ENCODE results near the gene TMEM50B. TPM values are rescaled to one million over a fixed set of nuclear protein-coding genes. Genes with fewer than 3 reads are reported as not detected.
"Not testable (repeated sequence)": the region's sequence is repeated elsewhere in the genome, so short reads cannot be mapped to it uniquely, and the experiment has no call there.

TMEM50B gene
- 10 to 100 TPM; 34.2 to 49.1 TPM for total RNA-seq
- long read RNA-seq, donor 1, transcript TMEM50B-210 (7 exons, 2,375 nt): major isoform, 32 of 41 reads
- long read RNA-seq, donor 1, partial matches to known transcripts: 1 of 41 reads
- long read RNA-seq, donor 1, other reads (novel, unspliced or antisense): 6 of 41 reads
- long read RNA-seq, donor 2, transcript TMEM50B-210 (7 exons, 2,375 nt): major isoform, 65 of 72 reads
- long read RNA-seq, donor 2, partial matches to known transcripts: 1 of 72 reads
- long read RNA-seq, donor 2, other reads (novel, unspliced or antisense): 6 of 72 reads

GRCh38 chr21:33479679-33480480 lies at the start of gene TMEM50B:
Gene TMEM50B (minus strand): TSS chr21:33479974. CDS start chr21:33468885, 11,089 bp downstream.
- intact Hi-C loops (cut with DNase I): no loop called here
- peak; percentile 99 for DNase-seq (ENCODE audit: low spot score)

- no peak for DNase-seq (ENCODE audit: low spot score)
- intact Hi-C loops (cut with DNase I): no loop called here
These were observed 43.2 kb upstream of the TMEM50B start for GRCh38 chr21:33522953-33523349.

DNA sequence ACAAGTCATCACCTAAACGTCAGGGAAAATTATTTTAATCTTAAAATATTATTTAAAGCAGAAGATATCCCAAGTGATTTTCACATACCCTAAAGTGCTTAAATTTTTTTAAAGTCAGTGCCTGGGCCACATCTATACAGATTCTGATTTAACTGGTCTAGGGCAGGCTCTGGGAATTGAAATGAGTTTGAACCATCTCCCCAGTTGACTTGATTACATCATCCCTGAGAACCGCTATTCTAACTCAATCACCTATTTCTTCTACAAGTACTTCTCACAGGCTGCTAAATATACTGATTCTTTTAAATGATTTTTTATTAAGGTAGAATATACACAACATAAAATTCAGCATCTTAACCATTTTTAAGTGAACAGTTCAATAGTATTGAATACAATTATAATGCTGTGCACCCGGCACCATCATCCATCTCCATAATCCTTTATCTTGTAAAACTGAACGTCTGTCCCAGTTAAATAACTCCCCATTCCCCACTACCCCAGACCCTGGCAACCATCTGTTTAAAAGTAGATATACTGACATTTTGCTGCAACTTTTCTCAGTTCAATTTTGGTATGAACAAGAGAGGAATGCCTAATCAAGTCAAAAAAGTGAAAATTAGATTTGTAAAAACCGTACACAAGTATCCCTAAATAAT lies 42.7 kb upstream of the TMEM50B start:
- intact Hi-C loops (cut with DNase I): no loop called here
- no peak for DNase-seq (ENCODE audit: low spot score)

DNA sequence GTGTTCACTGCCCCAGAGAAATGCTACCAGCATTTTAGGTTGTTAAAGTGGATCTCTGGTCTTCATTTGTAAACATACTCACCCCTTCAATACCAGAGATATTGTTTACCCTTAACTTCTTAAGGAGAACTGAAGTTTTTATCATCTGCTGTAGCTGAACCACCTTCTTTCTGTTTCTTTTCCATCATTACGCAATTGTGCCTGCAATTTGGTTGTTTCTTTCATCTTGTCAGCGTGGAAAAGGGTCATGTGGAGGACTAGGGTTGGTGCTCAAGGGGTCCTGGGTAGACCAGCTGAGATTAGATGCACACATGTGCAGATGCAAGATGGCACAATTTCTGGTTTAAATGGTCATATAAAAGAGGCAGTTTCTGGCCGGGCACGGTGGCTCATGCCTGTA lies 39.1 kb upstream of the TMEM50B start:
- intact Hi-C loops (cut with DNase I): no loop called here
- no peak for DNase-seq (ENCODE audit: low spot score)

DNA sequence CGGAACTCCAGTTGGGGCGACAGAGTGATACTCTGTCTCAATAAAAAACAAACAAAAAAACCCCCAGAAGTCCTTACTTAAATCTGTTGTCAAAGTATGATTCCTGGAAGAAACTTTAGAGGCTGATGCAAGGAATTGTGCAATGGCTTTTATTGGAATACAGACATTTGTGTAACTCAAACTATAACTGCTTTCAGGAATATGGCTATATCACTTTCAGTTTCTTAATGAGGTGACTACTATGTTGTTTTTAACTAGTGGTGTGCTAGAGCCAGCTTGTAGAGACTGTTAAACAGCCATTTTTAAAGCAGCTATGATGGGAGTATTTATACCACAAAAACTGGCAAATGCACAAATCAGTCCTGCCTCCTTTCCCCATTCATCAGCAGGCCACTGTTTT lies 34.5 kb upstream of the TMEM50B start:
- intact Hi-C loops (cut with DNase I): no loop called here
- DNase-seq (ENCODE audit: low spot score): no peak

- no peak for DNase-seq (ENCODE audit: low spot score)
- intact Hi-C loops (cut with DNase I): no loop called here
These were observed 32.7 kb upstream of the TMEM50B start for GRCh38 chr21:33512481-33512880.

DNA sequence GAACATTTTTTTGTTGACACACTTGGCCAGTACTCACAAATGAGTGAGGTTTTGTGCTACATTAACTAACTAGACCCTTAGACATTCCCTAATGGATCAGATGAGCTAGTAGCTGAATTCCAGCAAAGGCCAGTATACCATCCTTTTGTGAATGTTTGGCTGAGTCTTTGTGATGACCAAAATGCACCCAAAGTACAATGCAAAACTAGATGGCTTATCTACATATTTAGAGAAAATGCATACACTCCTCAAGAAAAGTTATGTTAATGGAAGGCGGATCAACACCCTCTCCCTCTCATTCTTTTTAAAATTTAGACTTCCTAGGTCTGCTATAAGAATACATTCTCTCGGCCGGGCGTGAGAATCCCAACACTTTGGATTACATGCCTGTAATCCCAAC lies 31.9 kb upstream of the TMEM50B start:
- DNase-seq (ENCODE audit: low spot score): no peak
- intact Hi-C loops (cut with DNase I): no loop called here

- DNase-seq (ENCODE audit: low spot score): no peak
- intact Hi-C loops (cut with DNase I): no loop called here
These were observed 31.1 kb upstream of the TMEM50B start for GRCh38 chr21:33510826-33511225.

GRCh38 chr21:33507003-33507402 lies 27.2 kb upstream of the TMEM50B start:
- intact Hi-C loops (cut with DNase I); DNase-seq (ENCODE audit: low spot score): not testable (repeated sequence)

- intact Hi-C loops (cut with DNase I): no loop called here
- DNase-seq (ENCODE audit: low spot score): no peak
These were observed 26.1 kb upstream of the TMEM50B start for GRCh38 chr21:33505833-33506232.

DNA sequence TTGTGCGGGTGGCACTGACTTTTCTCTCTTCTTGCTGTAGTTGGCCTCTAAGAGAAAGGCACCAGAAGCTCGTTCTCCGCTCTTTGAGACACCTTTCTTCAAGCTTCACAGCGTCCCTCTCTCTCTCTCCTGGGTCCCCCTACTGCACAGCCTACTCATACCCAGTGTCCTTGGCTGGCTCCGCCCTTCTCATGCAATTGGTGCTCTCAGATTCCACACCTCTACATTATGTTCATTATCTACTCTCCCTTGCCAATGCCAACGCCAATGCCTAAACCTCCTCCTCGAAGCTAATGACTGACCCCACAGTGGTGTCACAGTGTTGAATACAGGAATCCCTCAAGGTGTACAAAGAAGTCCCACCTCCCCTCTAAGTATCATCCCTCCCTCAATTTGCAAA lies 16.6 kb upstream of the TMEM50B start:
- no peak for DNase-seq (ENCODE audit: low spot score)
- intact Hi-C loops (cut with DNase I): no loop called here

DNA sequence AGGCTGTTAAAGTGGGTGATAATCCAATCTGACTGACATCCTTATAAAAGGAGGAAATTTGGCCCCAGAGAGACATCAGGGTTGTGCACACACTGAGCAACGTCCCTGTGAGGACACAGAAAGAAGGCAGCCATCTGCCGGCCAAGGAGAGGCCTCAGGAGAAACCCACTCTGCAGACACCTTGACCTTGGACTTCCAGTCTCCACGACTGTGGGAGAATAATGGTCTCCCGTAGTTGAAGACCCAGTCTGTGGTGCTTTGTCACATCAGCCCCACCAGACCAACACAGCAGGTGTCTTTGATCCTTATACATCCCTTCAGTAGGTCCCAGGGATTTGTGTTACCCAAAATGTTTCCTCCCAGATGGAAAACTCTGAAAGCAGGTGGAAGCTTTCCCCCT lies 16.0 kb upstream of the TMEM50B start:
- DNase-seq (ENCODE audit: low spot score): no peak
- intact Hi-C loops (cut with DNase I): no loop called here

DNA sequence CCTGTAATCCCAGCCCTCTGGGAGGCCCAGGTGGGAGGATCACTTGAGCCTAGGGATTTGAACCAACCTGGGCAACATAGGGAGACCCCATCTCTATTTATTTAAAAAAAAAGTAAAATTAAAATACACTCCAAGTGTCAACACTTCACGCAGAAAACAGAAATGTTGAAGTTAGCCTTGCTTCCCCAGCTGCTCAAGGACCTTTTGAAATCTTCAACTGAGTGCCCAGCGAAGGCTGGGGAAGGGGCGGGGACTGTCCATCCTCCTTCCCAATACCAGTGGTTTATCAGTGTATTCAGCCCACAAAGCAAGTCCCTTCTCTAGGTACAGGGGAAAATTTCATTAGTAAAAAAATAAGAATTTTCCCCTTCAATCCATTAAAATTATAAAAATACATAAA lies 14.0 kb upstream of the TMEM50B start:
- intact Hi-C loops (cut with DNase I): no loop called here

DNA sequence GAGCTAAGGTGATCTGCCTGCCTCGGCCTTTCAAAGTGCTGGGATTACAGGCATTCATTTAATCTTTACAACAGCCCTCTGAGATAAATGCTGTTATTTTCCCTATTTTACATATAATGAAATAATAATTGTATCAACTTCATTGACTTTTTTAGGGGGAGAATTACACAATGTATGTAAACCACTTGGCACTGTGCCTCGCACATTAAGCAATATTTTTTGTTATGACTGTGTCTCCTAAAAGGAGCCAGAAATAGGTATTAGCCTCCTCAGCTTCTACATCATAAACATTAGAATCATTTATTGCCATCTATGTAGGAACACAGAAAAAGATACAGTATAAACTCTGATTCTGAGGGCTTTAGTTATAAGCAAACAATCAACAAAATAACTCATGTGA lies 12.8 kb upstream of the TMEM50B start:
- no peak for DNase-seq (ENCODE audit: low spot score)
- intact Hi-C loops (cut with DNase I): no loop called here

More for the DNA sequence above, 14.0 kb upstream of the TMEM50B start:
- DNase-seq (ENCODE audit: low spot score): peak; percentile 38

- DNase-seq (ENCODE audit: low spot score): peak; percentile 98
- intact Hi-C loops (cut with DNase I): no loop called here
These were observed 11.8 kb upstream of the TMEM50B start, which contains the start of gene DNAJC28 for GRCh38 chr21:33491373-33492102. Gene DNAJC28 (minus strand): TSS chr21:33491716. CDS start chr21:33489393, 2,323 bp downstream.

GRCh38 chr21:33490991-33491372 lies 11.2 kb upstream of the TMEM50B start:
- DNase-seq (ENCODE audit: low spot score): no peak
- intact Hi-C loops (cut with DNase I): no loop called here

DNA sequence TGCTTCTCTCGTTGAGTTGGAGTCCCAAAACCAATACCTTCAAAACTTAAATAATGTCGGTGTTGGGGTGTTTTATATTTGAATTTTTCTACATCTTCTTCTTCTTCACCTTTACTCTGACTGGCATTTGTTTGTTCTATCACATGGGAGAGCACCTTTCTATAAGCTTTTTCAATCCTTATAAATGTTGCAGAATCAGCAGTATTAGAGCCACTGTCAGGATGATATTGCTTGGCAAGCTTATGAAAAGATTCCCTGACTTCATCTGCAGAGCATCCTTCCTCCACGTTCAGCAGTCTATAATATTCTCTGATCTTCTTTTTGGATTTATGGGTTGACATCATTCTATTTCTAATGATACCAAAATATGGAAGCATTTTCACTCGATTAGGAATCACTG lies 9.2 kb upstream of the TMEM50B start:
- no peak for DNase-seq (ENCODE audit: low spot score)
- intact Hi-C loops (cut with DNase I): loop anchor here in 1 of 2 donors (5.0 kb wide), 1 partner anchor 38 kb away; no protein-coding TSS in a partner anchor

DNA sequence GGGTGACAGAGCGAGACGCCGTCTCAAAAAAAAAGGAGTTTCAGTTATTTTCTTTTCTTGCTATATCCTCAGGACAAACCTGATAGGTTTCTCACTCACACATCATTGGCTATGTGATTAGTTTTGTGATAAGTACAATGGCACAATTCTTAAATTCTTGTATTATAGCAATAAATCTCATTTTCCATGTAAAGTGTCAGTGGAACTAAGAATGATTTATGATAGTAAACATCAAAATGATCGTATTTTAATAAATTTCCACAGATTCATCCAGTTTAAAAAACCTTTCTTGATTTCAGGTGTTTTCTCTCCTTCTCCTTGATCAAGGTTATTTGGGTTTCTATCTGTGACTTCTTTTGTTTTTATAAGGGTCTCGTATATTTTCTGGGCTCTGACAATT lies 8.2 kb upstream of the TMEM50B start:
- no peak for DNase-seq (ENCODE audit: low spot score)
- intact Hi-C loops (cut with DNase I): loop anchor here in 1 of 2 donors (5.0 kb wide), 1 partner anchor 39 kb away; no protein-coding TSS in a partner anchor

DNA sequence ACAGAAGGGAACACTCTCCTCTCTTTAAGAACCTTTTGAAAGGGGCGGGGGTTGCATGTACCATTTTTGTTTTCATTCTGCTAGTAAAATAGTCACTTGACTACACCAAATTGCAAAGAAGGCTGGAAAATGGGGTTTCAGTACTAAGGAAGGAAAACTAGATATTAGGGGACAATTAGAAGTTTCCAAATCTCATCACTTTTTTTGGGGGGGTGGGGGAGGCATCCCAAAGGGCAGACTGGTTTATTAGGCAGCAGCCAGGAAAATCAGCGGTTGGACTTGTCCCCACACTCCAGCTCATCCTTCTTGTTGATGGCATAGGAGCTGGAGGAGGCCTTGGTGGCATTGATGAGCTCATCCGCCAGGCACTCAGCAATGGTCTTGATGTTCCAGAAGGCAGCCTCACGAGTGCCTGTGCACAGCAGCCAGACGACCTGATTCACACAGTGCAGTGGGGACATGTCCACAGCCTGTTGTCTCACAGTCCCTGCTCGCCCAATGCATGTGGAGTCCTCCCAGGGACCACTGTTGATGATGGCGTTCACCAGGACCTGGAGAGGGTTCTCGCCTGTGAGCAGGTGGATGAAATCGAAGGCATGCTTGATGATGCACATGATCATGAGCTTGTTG lies 1.7 kb upstream of the TMEM50B start:
- DNase-seq (ENCODE audit: low spot score): peak; percentile 71
- intact Hi-C loops (cut with DNase I): no loop called here
